ENCODE measurements around the gene CDK18. TPM values are rescaled to one million over a fixed set of nuclear protein-coding genes. Genes with fewer than 3 reads are reported as not detected.

The CDK18 gene
- total and polyA plus RNA-seq, 4 donors = 9.7 to 21.0 (median 15.0) TPM

DNA sequence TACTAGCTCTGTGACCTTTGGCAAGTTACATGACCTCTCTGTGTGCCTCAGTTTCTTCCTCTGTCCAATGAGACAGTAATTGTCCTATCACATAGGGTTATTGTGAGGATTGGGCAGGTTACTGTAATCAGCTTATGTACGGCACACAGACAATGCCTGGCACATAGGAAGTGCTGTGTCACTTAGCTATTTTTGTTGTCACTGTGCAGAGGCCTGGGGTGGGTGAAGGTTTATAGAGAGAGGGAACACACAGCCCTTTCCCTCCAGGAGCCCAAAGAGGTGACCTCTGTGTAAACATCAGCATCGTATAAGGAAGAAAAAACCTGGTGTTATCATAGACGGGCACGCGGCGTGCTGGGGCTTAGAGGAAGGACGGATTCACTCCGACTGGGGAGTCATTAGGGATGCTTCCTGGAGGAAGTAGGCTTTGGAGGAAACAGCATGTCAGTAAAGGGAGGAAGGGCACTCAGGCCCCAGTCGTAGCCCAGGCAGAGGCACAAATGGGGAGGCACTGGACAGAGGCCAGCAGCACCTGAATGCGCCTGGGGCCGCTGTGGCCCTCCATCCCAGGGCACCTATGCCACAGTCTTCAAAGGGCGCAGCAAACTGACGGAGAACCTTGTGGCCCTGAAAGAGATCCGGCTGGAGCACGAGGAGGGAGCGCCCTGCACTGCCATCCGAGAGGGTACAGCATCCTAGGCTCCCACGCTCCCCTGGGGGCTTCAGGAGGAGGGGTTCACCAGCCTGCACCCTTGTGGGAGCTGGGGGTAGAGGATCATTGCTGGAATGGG, 21.2 kb downstream of the CDK18 start:
- Histone ChIP-seq H3K27ac (ENCODE audit: low read depth in 1 of 2, low read length in 1 of 2) (no peak overlapping the region), H3K4me3 (no peak overlapping the region), H3K36me3 (ENCODE audit: control insufficient read depth in 4 of 4, insufficient read depth in 4 of 4, low read length in 4 of 4) (peaks cover 0 to 9% (median 4%) of the 10 kb centered on the region in 4 donors), H3K9ac (ENCODE audit: insufficient read depth in 1 of 2, low read length in 2 of 2) (no peak overlapping the region), H3K4me1 (ENCODE audit: control insufficient read depth in 5 of 5, insufficient read depth in 5 of 5, low read length in 5 of 5) (peaks cover 0 to 10% (median 0%) of the 10 kb centered on the region in 5 donors), H3K27me3 (ENCODE audit: control insufficient read depth in 3 of 3, insufficient read depth in 3 of 3, low read length in 2 of 3) (no peaks in the 10 kb centered on the region), H3K9me3 (ENCODE audit: control insufficient read depth in 4 of 4, insufficient read depth in 3 of 4, low read length in 3 of 4) (no peaks in the 10 kb centered on the region)
- DNase-seq = no peak
- WGBS, 2 donors = 81 to 91% methylated on average over 18 of the region's 18 CpGs
- ATAC-seq (ENCODE audit: insufficient read depth, low FRiP score) = no peak
- TF ChIP-seq, protein P1, sequence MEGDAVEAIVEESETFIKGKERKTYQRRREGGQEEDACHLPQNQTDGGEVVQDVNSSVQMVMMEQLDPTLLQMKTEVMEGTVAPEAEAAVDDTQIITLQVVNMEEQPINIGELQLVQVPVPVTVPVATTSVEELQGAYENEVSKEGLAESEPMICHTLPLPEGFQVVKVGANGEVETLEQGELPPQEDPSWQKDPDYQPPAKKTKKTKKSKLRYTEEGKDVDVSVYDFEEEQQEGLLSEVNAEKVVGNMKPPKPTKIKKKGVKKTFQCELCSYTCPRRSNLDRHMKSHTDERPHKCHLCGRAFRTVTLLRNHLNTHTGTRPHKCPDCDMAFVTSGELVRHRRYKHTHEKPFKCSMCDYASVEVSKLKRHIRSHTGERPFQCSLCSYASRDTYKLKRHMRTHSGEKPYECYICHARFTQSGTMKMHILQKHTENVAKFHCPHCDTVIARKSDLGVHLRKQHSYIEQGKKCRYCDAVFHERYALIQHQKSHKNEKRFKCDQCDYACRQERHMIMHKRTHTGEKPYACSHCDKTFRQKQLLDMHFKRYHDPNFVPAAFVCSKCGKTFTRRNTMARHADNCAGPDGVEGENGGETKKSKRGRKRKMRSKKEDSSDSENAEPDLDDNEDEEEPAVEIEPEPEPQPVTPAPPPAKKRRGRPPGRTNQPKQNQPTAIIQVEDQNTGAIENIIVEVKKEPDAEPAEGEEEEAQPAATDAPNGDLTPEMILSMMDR (IDR thresholded peaks at IDR 0.05; ENCODE audit: control extremely low read depth, extremely low read depth) = no peak

DNA sequence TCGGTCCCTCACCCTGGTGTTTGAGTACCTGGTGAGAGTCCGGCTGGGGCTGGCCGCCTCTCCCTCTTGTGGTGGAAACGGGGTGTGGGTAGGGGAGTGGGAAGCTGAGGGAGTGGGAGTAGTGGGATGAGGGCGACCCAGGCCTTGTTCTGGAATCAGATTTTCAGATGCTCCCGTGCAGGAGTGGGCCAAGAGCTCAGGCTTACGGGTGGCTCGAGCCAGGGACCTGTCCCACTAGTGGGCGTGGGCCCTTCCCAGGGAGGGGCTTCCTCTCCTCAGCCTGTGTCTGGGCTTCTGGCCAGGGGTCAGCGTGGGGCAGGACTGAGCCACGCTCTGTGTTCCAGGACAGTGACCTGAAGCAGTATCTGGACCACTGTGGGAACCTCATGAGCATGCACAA, 22.0 kb downstream of the CDK18 start:
- 75 to 86% methylated on average over 10 to 11 of the region's 11 CpGs for WGBS, 2 donors
- TF ChIP-seq, protein P1 (IDR thresholded peaks at IDR 0.05; ENCODE audit: control extremely low read depth, extremely low read depth) = no peak
- Histone ChIP-seq H3K36me3 (ENCODE audit: control insufficient read depth in 4 of 4, insufficient read depth in 4 of 4, low read length in 4 of 4) (peaks cover 0 to 9% (median 5%) of the 10 kb centered on the region in 4 donors), H3K9ac (ENCODE audit: insufficient read depth in 1 of 2, low read length in 2 of 2) (no peak overlapping the region), H3K27ac (ENCODE audit: low read depth in 1 of 2, low read length in 1 of 2) (no peak overlapping the region), H3K4me1 (ENCODE audit: control insufficient read depth in 5 of 5, insufficient read depth in 5 of 5, low read length in 5 of 5) (peaks cover 0 to 10% (median 0%) of the 10 kb centered on the region in 5 donors), H3K27me3 (ENCODE audit: control insufficient read depth in 3 of 3, insufficient read depth in 3 of 3, low read length in 2 of 3) (no peaks in the 10 kb centered on the region), H3K4me3 (no peak overlapping the region), H3K9me3 (ENCODE audit: control insufficient read depth in 4 of 4, insufficient read depth in 3 of 4, low read length in 3 of 4) (no peaks in the 10 kb centered on the region)
- ATAC-seq (ENCODE audit: insufficient read depth, low FRiP score) (no peak), DNase-seq (no peak)

DNA sequence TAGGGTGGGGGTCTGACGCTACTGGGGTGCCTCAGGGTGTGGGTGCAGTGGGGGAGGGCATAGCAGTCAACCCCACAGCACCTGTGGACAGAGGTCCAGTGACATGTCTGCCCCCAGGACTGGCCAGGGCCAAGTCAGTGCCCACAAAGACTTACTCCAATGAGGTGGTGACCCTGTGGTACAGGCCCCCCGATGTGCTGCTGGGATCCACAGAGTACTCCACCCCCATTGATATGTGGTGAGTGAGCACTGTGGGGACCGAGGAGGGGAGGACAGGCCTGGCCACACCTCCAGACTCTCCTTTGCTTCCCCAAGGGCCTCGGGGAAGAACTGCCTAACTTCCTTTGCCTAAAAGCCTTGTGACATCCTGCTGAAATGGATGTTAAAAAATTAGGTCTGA, 23.5 kb downstream of the CDK18 start:
- Histone ChIP-seq H3K27me3 (ENCODE audit: control insufficient read depth in 3 of 3, insufficient read depth in 3 of 3, low read length in 2 of 3) (no peaks in the 10 kb centered on the region), H3K27ac (ENCODE audit: low read depth in 1 of 2, low read length in 1 of 2) (no peak overlapping the region), H3K4me3 (no peak overlapping the region), H3K4me1 (ENCODE audit: control insufficient read depth in 5 of 5, insufficient read depth in 5 of 5, low read length in 5 of 5) (peaks cover 0 to 10% (median 0%) of the 10 kb centered on the region in 5 donors), H3K9ac (ENCODE audit: insufficient read depth in 1 of 2, low read length in 2 of 2) (no peak overlapping the region), H3K36me3 (ENCODE audit: control insufficient read depth in 4 of 4, insufficient read depth in 4 of 4, low read length in 4 of 4) (peaks cover 0 to 9% (median 5%) of the 10 kb centered on the region in 4 donors), H3K9me3 (ENCODE audit: control insufficient read depth in 4 of 4, insufficient read depth in 3 of 4, low read length in 3 of 4) (no peaks in the 10 kb centered on the region)
- 64 to 68% methylated on average over 4 of the region's 4 CpGs for WGBS, 2 donors
- ATAC-seq (ENCODE audit: insufficient read depth, low FRiP score) (no peak), DNase-seq (no peak)
- TF ChIP-seq, protein P1 (IDR thresholded peaks at IDR 0.05; ENCODE audit: control extremely low read depth, extremely low read depth) = no peak

Data from lung (tissue), 12 donors.